Pancreas (tissue), 10 donors: ENCODE measurements around the gene ANKRD23. TPM values are rescaled to one million over a fixed set of nuclear protein-coding genes. Genes with fewer than 3 reads are reported as not detected.

Experiments used
- ATAC-seq, 4 donors: fragments of 200-7000 bp; cut with Tn5 transposase; one replicate each; pipeline versions ENCODE4 v1.8.0 to v1.9.1; 2020; ENCODE audit warnings: mild to moderate bottlenecking in 4 of 4, moderate library complexity in 4 of 4
- DNase-seq, 6 donors: peaks; one replicate each; pipeline ENCODE4 v3.0.0-alpha.2; 2020
- FAIRE-seq: peaks from 2 replicates; lab custom pipeline; 2012; peaks lifted over from hg19 to GRCh38; lab: Jason Lieb, UNC
- H3K27ac ChIP-seq, 4 donors: fragments of 200-600 bp; sonication (generic); 1 replicate in 3 of 4; 2 replicates in 1 of 4; pipeline versions ENCODE4 v1.5.0 to v1.8.0; 2020
- H3K27me3 ChIP-seq, 4 donors: fragments of 200-600 bp; one replicate each; pipeline ENCODE4 v1.8.0; 2021
- H3K36me3 ChIP-seq, 3 donors: fragments of 200-600 bp; sonication (generic) in 1 of 3; one replicate each; pipeline versions ENCODE4 v1.5.0 to v1.8.0; 2020 to 2021
- H3K4me1 ChIP-seq, 3 donors: fragments of 200-600 bp; one replicate each; pipeline ENCODE4 v1.8.0; 2021
- H3K4me3 ChIP-seq, 4 donors: fragments of 200-600 bp; sonication (generic) in 2 of 4; one replicate each; pipeline versions ENCODE4 v1.5.0 to v1.8.0; 2020 to 2021
- H3K9me3 ChIP-seq, 4 donors: fragments of 200-600 bp; one replicate each; pipeline ENCODE4 v1.8.0; 2021
- CTCF ChIP-seq, 4 donors: fragments of 200-600 bp; sonication (generic) in 3 of 4; IDR thresholded peaks; one replicate each; pipeline versions ENCODE4 v1.5.0 to v1.8.0; 2021; ENCODE audit warnings: antibody characterized with exemption in 4 of 4
- WGBS, 2 donors: extraction: QIAGEN DNeasy Blood & Tissue Kit; methylation state at CpG; one replicate each; pipeline ENCODE4 v1.1.7; 2013; 5-methylcytosine and 5-hydroxymethylcytosine counted together
- intact Hi-C, 3 donors: fragments of 100-400 bp; cut with DNase I; formaldehyde crosslinking; loops; one replicate each; pipeline versions ENCODE4 v1.11.1 to v1.14.2; 2022
- polyA plus RNA-seq, 2 donors: library from polyadenylated mRNA; stranded (reverse); fragments of 200-250 nt; gene quantifications; one replicate each; pipeline ENCODE4 v1.2.3, GENCODE V29; 2013
- total RNA-seq, 6 donors: library from RNA; stranded (reverse); fragmentation: NEBNext Ultra II Directional in 4 of 6; extraction: Animal tissue kit (Norgen Biotek cat#: 25700) in 4 of 6; gene quantifications; one replicate each; pipeline versions ENCODE4 v1.2.1 to v1.2.4, GENCODE V29; 2021 to 2023
- donor health status: healthy with polysubstance abuse.
- donor health status: DM: no; HTN: no; CAD: no; lungs with moderate emphysema.
- donor health status: DM: no; HTN: no; CAD: no.
- donor health status: control.
- donor health status: control.
- donor health status: Bipolar disorder and iron deficiency.
- donor health status: DM: yes; HTN: yes; CAD: no.
- donor health status: DM: no; HTN: no; CAD: no.
- donor health status: DM: no; HTN: no; CAD: no.
- donor health status: DM: yes; HTN: yes; CAD: no.

Gene ANKRD23
- total and polyA plus RNA-seq, 8 donors = 0.95 to 10.9 (median 2.9) TPM

DNA sequence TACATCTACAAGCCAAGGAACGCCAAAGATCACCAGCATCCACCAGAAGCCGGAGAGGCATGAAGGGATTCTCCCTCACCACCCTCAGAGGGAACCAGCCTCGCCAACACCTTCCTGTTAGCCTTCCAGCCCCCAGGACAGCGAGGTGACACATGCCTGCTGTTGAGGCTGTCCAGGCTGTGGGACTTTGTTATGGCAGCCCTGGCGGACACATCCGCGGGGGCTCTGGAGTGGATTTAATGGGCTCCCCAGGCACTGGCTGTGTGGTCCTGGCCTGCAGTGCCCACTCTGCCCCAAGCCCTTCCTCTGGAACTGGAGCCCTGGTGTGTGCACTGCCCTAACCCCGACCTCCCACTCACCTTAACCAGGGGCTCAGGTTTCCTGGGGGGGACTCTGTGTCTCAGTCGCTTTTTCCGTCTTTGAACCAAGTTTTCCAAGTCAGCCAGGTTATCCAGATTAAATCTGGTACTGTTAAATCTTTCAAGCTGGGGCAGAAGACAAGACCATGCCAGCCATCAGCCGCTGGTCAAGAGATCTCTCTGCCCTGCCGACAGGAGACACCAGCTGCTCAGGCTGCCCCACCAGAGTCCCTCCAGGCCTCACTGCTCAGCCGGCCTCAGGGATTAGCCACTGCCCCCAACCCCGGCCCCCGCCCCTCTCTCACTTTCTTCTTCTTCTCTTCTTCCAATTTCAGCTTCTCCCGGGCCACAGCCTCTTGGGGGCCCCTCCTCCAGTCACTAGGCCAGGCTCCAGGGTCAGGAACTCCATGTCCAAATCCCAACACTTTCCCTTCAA is 1.9 kb downstream of the ANKRD23 start:
- H3K36me3 ChIP-seq = no peaks in the 10 kb centered on the region

GRCh38 chr2:96839875-96840850 is 3.7 kb downstream of the ANKRD23 start:
- Histone ChIP-seq H3K27ac (no peak overlapping the region), H3K4me3 (no peak overlapping the region), H3K27me3 (no peaks in the 10 kb centered on the region), H3K9me3 (no peaks in the 10 kb centered on the region), H3K4me1 (no peaks in the 10 kb centered on the region), H3K36me3 (no peaks in the 10 kb centered on the region)
- peak in 1 of 4 donors; percentile 5 for ATAC-seq
- DNase-seq = peak in 2 of 6 donors; percentile 10 to 79
- 91% methylated on average over 36 to 37 of the region's 37 CpGs for WGBS, 2 donors
- no peak for FAIRE-seq
- TF ChIP-seq CTCF (IDR thresholded peaks at IDR 0.05) = no peak
- intact Hi-C loops = no loop called here

More for the DNA sequence above, 1.9 kb downstream of the ANKRD23 start:
- DNase-seq = peak in 1 of 6 donors; percentile 12
- Histone ChIP-seq H3K27me3 (no peaks in the 10 kb centered on the region), H3K9me3 (no peaks in the 10 kb centered on the region), H3K27ac (no peak overlapping the region), H3K4me1 (no peaks in the 10 kb centered on the region), H3K4me3 (no peak overlapping the region)
- FAIRE-seq = no peak
- intact Hi-C loops = no loop called here
- 86 to 90% methylated on average over 16 of the region's 16 CpGs for WGBS, 2 donors
- ATAC-seq = peak in 1 of 4 donors; percentile 4
- TF ChIP-seq CTCF (IDR thresholded peaks at IDR 0.05) = no peak

DNA sequence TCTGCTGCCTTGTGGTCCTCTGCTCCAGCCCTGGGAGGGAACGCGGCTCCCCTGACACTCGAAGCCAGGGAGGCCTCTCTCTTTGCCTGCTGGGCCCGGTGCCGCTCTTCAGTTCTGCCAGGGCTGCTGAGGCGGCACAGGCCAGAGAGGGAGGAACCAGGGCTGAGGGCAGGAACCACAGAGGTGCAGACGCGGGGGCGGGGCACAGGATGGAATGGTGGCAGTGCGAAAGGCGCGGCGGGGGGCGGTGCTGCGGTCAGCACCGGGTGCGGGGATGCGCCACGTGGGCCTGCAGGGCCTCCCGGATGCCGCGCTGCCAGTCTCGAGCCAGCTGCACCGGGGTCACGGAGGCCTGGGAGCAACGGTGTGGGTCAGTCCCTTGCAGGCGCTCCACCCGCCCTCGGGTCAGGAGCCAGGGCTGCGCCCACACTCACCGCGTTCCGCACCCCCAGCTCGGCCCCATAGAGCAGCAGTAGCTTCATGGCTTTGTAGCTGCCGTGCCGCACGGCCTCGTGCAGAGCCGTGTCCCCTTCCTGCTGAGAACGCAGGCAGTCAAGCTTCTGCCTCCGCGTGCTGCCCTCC is 4.4 kb downstream of the ANKRD23 start:
- no peaks in the 10 kb centered on the region for H3K27me3 ChIP-seq
- H3K4me1 ChIP-seq = no peaks in the 10 kb centered on the region
- intact Hi-C loops = no loop called here
- 73 to 80% methylated on average over 33 to 42 of the region's 42 CpGs for WGBS, 2 donors
- no peak for FAIRE-seq
- no peak for TF ChIP-seq CTCF (IDR thresholded peaks at IDR 0.05)
- ATAC-seq = peak in 3 of 4 donors; percentile 55 to 73 (median 70)
- H3K4me3 ChIP-seq = no peak overlapping the region
- peak in 2 of 6 donors; percentile 10 to 83 for DNase-seq
- H3K27ac ChIP-seq = no peak overlapping the region
- peaks cover 0 to 7% (median 0%) of the 10 kb centered on the region in 3 donors for H3K36me3 ChIP-seq
- no peaks in the 10 kb centered on the region for H3K9me3 ChIP-seq

- DNase-seq (peak in 1 of 6 donors; percentile 16), FAIRE-seq (no peak)
- H3K27ac ChIP-seq = no peak overlapping the region
Measured at GRCh38 chr2:96838345-96839292, 5.2 kb downstream of the ANKRD23 start.

More at GRCh38 chr2:96838345-96839292, 5.2 kb downstream of the ANKRD23 start:
- no peak for ATAC-seq
- H3K36me3 ChIP-seq = peaks cover 0 to 7% (median 0%) of the 10 kb centered on the region in 3 donors
- no peaks in the 10 kb centered on the region for H3K27me3 ChIP-seq
- H3K9me3 ChIP-seq = no peaks in the 10 kb centered on the region
- intact Hi-C loops = no loop called here
- H3K4me3 ChIP-seq = no peak overlapping the region
- WGBS, 2 donors = 91 to 95% methylated on average over 23 of the region's 23 CpGs
- H3K4me1 ChIP-seq = peaks cover 2 to 5% (median 4%) of the 10 kb centered on the region in 3 donors
- TF ChIP-seq CTCF (IDR thresholded peaks at IDR 0.05) = no peak
